GM12878 (cell line): ENCODE data around the gene BCAS3.

Experiments used
- CEBPB ChIP-seq, 2 experiments: fragments of 150-350 bp in 1 of 2; IDR thresholded peaks; 2 replicates each; pipeline ENCODE4 v1.6.1; 2012 to 2014; ENCODE audit warnings: low read depth in 2 of 2, low read length in 2 of 2, borderline replicate concordance in 1 of 2, inconsistent platforms in 1 of 2
- CTCF ChIP-seq, 3 experiments: IDR thresholded peaks in 2 of 3; conservative IDR thresholded peaks in 1 of 3; 2 replicates each; pipeline ENCODE4 v1.5.1; 2011; ENCODE audit warnings: low read depth in 3 of 3, low read length in 3 of 3, mild to moderate bottlenecking in 3 of 3, control low read depth in 2 of 3, moderate library complexity in 2 of 3, inconsistent platforms in 1 of 3, mixed read lengths in 1 of 3; ENCODE audit not compliant: control insufficient read depth in 2 of 3, insufficient read depth in 1 of 3; ENCODE audit errors: extremely low read depth in 1 of 3
- ESRRA ChIP-seq: IDR thresholded peaks from 2 replicates; pipeline ENCODE4 v1.6.1; 2012; ENCODE audit warnings: mild to moderate bottlenecking, low read length, improper control_type of control experiment
- JUNB ChIP-seq: IDR thresholded peaks from 2 replicates; pipeline ENCODE4 v1.6.1; 2016; ENCODE audit warnings: antibody characterized with exemption, mild to moderate bottlenecking
- POLR2AphosphoS5 ChIP-seq: IDR thresholded peaks from 2 replicates; pipeline ENCODE4 v1.6.1; 2011; ENCODE audit warnings: mild to moderate bottlenecking, low read length, inconsistent platforms
- STAT1 ChIP-seq: fragments of 450-650 bp; conservative IDR thresholded peaks from 2 replicates; pipeline ENCODE4 v1.6.1; 2014; ENCODE audit warnings: antibody characterized with exemption, mild to moderate bottlenecking
- TARDBP ChIP-seq: IDR thresholded peaks from 2 replicates; pipeline ENCODE4 v1.6.1; 2016; ENCODE audit warnings: borderline replicate concordance
- ZNF24 ChIP-seq: fragments of 450-650 bp; IDR thresholded peaks from 2 replicates; pipeline ENCODE4 v1.6.1; 2017; ENCODE audit warnings: antibody characterized with exemption, mild to moderate bottlenecking
- ZNF274 ChIP-seq: IDR thresholded peaks from one replicate; pipeline ENCODE4 v1.8.0; 2011; ENCODE audit not compliant: insufficient read length, insufficient read depth
- TF ChIP-seq, protein P1 (sequence below): IDR thresholded peaks from 2 replicates; pipeline ENCODE4 v1.6.1; 2012; ENCODE audit warnings: low read depth, low read length, improper control_type of control experiment

- TF ChIP-seq CTCF (IDR thresholded peaks at IDR 0.05 in 2 of 3, conservative IDR thresholded peaks at IDR 0.05 in 1 of 3; ENCODE audit: control insufficient read depth in 2 of 3, extremely low read depth in 1 of 3, insufficient read depth in 1 of 3, low read depth in 3 of 3, low read length in 3 of 3) (no peak), STAT1 (no peak), POLR2AphosphoS5 (no peak), JUNB (no peak), ZNF274 (no peak), ZNF24 (no peak), CEBPB (IDR thresholded peaks at IDR 0.05; ENCODE audit: borderline replicate concordance in 1 of 2, low read depth in 2 of 2, low read length in 2 of 2) (no peak), TARDBP (no peak), ESRRA (no peak)
- TF ChIP-seq, protein P1, sequence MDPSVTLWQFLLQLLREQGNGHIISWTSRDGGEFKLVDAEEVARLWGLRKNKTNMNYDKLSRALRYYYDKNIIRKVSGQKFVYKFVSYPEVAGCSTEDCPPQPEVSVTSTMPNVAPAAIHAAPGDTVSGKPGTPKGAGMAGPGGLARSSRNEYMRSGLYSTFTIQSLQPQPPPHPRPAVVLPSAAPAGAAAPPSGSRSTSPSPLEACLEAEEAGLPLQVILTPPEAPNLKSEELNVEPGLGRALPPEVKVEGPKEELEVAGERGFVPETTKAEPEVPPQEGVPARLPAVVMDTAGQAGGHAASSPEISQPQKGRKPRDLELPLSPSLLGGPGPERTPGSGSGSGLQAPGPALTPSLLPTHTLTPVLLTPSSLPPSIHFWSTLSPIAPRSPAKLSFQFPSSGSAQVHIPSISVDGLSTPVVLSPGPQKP = no peak
Measured at GRCh38 chr17:61321344-61321743, 643.7 kb downstream of the BCAS3 start.
